K562 (cell line): ENCODE results near the gene TRIM44. TPM values are rescaled to one million over a fixed set of nuclear protein-coding genes. Genes with fewer than 3 reads are reported as not detected.

Source experiments
- GABPA ChIP-seq: fragments of 200-800 bp; sonication (Bioruptor generic); conservative IDR thresholded peaks from 2 replicates; pipeline ENCODE4 v1.6.1; 2016; ENCODE audit warnings: low read depth, missing genetic modification characterization, missing compliant biosample characterization
- SMC3 ChIP-seq: conservative IDR thresholded peaks from 2 replicates; pipeline ENCODE4 v1.6.1; 2011; ENCODE audit warnings: low read depth, low read length, improper control_type of control experiment; ENCODE audit not compliant: insufficient read depth
- polyA plus RNA-seq, 8 experiments: library from polyadenylated mRNA; depleted of rRNA in 4 of 8; stranded (reverse) in 5 of 8; unstranded in 3 of 8; fragments of >200 nt; fragmentation: Nextera tagmentation in 2 of 8; fragmentation: Illumina TruSeq in 1 of 8; extraction: Ambion mirVana in 2 of 8; extraction: Trizol in 1 of 8; gene quantifications; 2 replicates each; pipeline versions ENCODE4 v1.2.1 to v1.2.3, GENCODE V29; 2011 to 2014; ENCODE audit warnings: inconsistent platforms in 1 of 8, missing spikeins in 1 of 8
- total RNA-seq, 7 experiments: library from RNA; depleted of rRNA in 6 of 7; stranded (reverse); fragments of >200 nt in 6 of 7; fragmentation: Illumina TruSeq in 2 of 7; extraction: Trizol in 2 of 7; gene quantifications; 2 replicates each; pipeline versions ENCODE4 v1.2.1 to v1.2.3, GENCODE V29; 2011 to 2021; ENCODE audit warnings: low replicate concordance in 1 of 7
- TF ChIP-seq, protein P1 (sequence below): sonication (generic); formaldehyde crosslinking; IDR thresholded peaks from 2 replicates; pipeline ENCODE4 v1.8.0; 2023; ENCODE audit warnings: mild to moderate bottlenecking, missing genetic modification reagents
- TF ChIP-seq, protein P2 (sequence below): sonication (generic); formaldehyde crosslinking; IDR thresholded peaks from 2 replicates; pipeline ENCODE4 v1.8.0; 2022; ENCODE audit warnings: missing genetic modification reagents, mild to moderate bottlenecking, borderline replicate concordance

TRIM44 gene
- total and polyA plus RNA-seq, 9 of the 15 experiments (the other 6 are each of a cell fraction or from before 2014, with no cell fraction given), result 8.3 to 105 (median 37.2) TPM

DNA sequence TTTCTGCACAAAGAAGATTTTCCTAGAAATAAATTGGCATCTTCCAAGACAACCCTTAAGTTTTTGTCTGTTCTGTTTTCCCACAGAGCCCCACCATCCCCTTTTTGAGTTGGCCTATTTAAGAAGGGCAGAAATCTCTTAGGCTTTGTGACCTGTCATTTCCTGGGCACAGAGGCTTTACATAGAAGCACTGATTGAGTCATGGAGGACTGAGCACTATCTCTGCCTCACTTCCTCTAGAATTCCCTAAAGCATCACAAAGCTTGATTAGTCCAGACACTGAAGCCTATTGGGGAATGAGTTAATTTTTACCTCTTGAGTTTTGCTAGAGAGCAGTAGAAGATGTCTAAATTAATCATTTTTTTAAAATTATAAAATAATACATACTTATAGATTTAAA lies 25.4 kb downstream of the TRIM44 start (continued):
- TF ChIP-seq, protein P1, sequence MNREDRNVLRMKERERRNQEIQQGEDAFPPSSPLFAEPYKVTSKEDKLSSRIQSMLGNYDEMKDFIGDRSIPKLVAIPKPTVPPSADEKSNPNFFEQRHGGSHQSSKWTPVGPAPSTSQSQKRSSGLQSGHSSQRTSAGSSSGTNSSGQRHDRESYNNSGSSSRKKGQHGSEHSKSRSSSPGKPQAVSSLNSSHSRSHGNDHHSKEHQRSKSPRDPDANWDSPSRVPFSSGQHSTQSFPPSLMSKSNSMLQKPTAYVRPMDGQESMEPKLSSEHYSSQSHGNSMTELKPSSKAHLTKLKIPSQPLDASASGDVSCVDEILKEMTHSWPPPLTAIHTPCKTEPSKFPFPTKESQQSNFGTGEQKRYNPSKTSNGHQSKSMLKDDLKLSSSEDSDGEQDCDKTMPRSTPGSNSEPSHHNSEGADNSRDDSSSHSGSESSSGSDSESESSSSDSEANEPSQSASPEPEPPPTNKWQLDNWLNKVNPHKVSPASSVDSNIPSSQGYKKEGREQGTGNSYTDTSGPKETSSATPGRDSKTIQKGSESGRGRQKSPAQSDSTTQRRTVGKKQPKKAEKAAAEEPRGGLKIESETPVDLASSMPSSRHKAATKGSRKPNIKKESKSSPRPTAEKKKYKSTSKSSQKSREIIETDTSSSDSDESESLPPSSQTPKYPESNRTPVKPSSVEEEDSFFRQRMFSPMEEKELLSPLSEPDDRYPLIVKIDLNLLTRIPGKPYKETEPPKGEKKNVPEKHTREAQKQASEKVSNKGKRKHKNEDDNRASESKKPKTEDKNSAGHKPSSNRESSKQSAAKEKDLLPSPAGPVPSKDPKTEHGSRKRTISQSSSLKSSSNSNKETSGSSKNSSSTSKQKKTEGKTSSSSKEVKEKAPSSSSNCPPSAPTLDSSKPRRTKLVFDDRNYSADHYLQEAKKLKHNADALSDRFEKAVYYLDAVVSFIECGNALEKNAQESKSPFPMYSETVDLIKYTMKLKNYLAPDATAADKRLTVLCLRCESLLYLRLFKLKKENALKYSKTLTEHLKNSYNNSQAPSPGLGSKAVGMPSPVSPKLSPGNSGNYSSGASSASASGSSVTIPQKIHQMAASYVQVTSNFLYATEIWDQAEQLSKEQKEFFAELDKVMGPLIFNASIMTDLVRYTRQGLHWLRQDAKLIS (CRISPR knock-in tag), result no peak
- TF ChIP-seq SMC3, result no peak
- TF ChIP-seq, protein P2, sequence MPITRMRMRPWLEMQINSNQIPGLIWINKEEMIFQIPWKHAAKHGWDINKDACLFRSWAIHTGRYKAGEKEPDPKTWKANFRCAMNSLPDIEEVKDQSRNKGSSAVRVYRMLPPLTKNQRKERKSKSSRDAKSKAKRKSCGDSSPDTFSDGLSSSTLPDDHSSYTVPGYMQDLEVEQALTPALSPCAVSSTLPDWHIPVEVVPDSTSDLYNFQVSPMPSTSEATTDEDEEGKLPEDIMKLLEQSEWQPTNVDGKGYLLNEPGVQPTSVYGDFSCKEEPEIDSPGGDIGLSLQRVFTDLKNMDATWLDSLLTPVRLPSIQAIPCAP (CRISPR knock-in tag), result no peak
- TF ChIP-seq GABPA (tag), result no peak
